HPDE6-E6E7 (cell line): Measurements from ENCODE around the gene LGI4.
A peak's percentile ranks its signal among the peaks of the same experiment; 100 is the strongest.
"Not testable (repeated sequence)": the region's sequence is repeated elsewhere in the genome, so short reads cannot be mapped to it uniquely, and the experiment has no call there.

ENCODE experiments used
- DNase-seq: peaks from one replicate; pipeline ENCODE4 v3.0.0; 2011; ENCODE audit warnings: missing footprints; ENCODE audit errors: extremely low spot score

Gene LGI4

GRCh38 chr19:35160629-35161433 lies 26.0 kb upstream of the LGI4 start:
- DNase-seq: no peak

GRCh38 chr19:35159606-35160005 lies 24.7 kb upstream of the LGI4 start:
- DNase-seq: no peak

- DNase-seq: no peak
These were observed 22.6 kb upstream of the LGI4 start for GRCh38 chr19:35157431-35157830.

GRCh38 chr19:35156673-35157014 lies 21.8 kb upstream of the LGI4 start:
- DNase-seq: no peak

GRCh38 chr19:35155981-35156672 lies 21.3 kb upstream of the LGI4 start:
- no peak for DNase-seq

- no peak for DNase-seq
These were observed 20.6 kb upstream of the LGI4 start for GRCh38 chr19:35155441-35155840.

GRCh38 chr19:35154525-35155406 lies 19.9 kb upstream of the LGI4 start, which contains the start of gene FXYD5:
Gene FXYD5 (plus strand): TSS chr19:35154735. CDS start chr19:35155551, 816 bp downstream.
- DNase-seq: peak; percentile 80

- peak; percentile 73 for DNase-seq
These were observed 19.1 kb upstream of the LGI4 start for GRCh38 chr19:35153701-35154524.

GRCh38 chr19:35153129-35153522 lies 18.3 kb upstream of the LGI4 start:
- not testable (repeated sequence) for DNase-seq

GRCh38 chr19:35151273-35152065 lies 16.6 kb upstream of the LGI4 start:
- DNase-seq: no peak

- no peak for DNase-seq
These were observed 15.6 kb upstream of the LGI4 start for GRCh38 chr19:35150445-35150844.

GRCh38 chr19:35149463-35149862 lies 14.6 kb upstream of the LGI4 start:
- no peak for DNase-seq

GRCh38 chr19:35146746-35147459 lies 12.0 kb upstream of the LGI4 start:
- no peak for DNase-seq

GRCh38 chr19:35144600-35145436 lies 10.0 kb upstream of the LGI4 start:
- DNase-seq: peak; percentile 68

GRCh38 chr19:35144259-35144599 lies 9.4 kb upstream of the LGI4 start:
- no peak for DNase-seq

GRCh38 chr19:35143818-35144217 lies 9.0 kb upstream of the LGI4 start:
- DNase-seq: no peak

- DNase-seq: no peak
These were observed 8.4 kb upstream of the LGI4 start, which contains the start of gene FXYD7 for GRCh38 chr19:35143231-35143715. Gene FXYD7 (plus strand): TSS chr19:35143255. CDS start chr19:35143334, 79 bp downstream.

GRCh38 chr19:35142606-35143230 lies 7.9 kb upstream of the LGI4 start:
- no peak for DNase-seq
